ENCODE results near the gene RTN4RL1. TPM values are rescaled to one million over a fixed set of nuclear protein-coding genes. Genes with fewer than 3 reads are reported as not detected.

Gene RTN4RL1
- total RNA-seq, 4 donors from 2014 or later = 7.3 to 12.6 (median 7.8) TPM

GRCh38 chr17:2059547-2060384 is 34.6 kb upstream of the RTN4RL1 start:
- peaks cover 0 to 76% (median 0%) of the 10 kb centered on the region in 3 donors for H3K36me3 ChIP-seq
- H3K4me3 ChIP-seq = peak overlapping the region in 2 of 4 donors; percentile 46 to 69
- peaks cover 0 to 91% (median 57%) of the 10 kb centered on the region in 4 donors for H3K4me1 ChIP-seq
- DNase-seq (ENCODE audit: low spot score in 2 of 2) = no peak
- peaks cover 0 to 22% of the 10 kb centered on the region in 2 donors for H3K27me3 ChIP-seq
- no peaks in the 10 kb centered on the region for H3K9me3 ChIP-seq
- WGBS, 2 donors = 66 to 69% methylated on average over 21 of the region's 21 CpGs
- TF ChIP-seq POLR2A (IDR thresholded peaks at IDR 0.05) = no peak
- H3K27ac ChIP-seq = peak overlapping the region; percentile 66 to 92 (median 92)

DNA sequence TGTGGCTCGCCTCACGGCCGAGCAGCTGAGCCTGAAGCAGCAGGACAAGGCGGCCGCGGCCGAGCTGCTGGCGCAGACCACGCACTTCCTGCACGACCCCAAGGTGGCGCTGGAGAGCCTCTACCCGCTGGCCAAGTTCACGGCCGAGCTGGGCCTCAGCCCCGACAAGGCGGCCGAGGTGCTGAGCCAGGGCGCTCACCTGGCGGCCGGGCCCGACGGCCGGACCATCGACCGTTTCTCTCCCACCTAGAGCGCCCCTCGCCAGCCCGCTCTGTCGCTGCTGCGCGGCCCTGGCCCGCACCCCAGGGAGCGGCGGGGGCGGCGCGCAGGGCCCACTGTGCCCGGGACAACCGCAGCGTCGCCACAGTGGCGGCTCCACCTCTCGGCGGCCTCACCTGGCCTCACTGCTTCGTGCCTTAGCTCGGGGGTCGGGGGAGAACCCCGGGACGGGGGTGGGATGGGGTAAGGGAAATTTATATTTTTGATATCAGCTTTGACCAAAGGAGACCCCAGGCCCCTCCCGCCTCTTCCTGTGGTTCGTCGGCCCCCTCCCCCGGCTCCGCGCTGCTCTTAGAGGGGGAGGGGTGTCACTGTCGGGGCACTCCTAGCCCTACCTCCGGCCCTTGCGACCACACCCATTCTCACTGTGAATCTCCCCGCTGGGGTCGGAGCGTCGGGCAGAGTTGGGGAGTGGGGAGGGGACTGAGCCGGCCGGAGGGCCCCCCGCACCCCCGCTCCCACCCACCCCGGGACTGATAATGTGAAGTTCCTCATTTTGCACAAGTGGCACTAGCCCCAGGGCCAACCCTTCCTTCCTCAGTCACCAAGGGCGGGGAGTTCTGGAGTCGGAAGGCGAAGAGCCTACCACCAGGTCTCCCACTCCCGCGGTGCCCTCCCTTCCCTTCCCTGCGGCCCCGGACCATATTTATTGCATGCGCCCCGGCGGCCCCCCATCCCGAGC is 33.7 kb upstream of the RTN4RL1 start:
- H3K4me1 ChIP-seq = peaks cover 0 to 91% (median 56%) of the 10 kb centered on the region in 4 donors
- DNase-seq (ENCODE audit: low spot score in 2 of 2) = peak; percentile 69 to 72
- H3K36me3 ChIP-seq = peaks cover 0 to 67% (median 0%) of the 10 kb centered on the region in 3 donors
- no peaks in the 10 kb centered on the region for H3K9me3 ChIP-seq
- WGBS, 2 donors = 22% methylated on average over 26 to 28 of the region's 78 CpGs
- TF ChIP-seq, protein P1, sequence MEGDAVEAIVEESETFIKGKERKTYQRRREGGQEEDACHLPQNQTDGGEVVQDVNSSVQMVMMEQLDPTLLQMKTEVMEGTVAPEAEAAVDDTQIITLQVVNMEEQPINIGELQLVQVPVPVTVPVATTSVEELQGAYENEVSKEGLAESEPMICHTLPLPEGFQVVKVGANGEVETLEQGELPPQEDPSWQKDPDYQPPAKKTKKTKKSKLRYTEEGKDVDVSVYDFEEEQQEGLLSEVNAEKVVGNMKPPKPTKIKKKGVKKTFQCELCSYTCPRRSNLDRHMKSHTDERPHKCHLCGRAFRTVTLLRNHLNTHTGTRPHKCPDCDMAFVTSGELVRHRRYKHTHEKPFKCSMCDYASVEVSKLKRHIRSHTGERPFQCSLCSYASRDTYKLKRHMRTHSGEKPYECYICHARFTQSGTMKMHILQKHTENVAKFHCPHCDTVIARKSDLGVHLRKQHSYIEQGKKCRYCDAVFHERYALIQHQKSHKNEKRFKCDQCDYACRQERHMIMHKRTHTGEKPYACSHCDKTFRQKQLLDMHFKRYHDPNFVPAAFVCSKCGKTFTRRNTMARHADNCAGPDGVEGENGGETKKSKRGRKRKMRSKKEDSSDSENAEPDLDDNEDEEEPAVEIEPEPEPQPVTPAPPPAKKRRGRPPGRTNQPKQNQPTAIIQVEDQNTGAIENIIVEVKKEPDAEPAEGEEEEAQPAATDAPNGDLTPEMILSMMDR (IDR thresholded peaks at IDR 0.05) = peak; percentile 64 to 92 (median 72)
- TF ChIP-seq EP300 (IDR thresholded peaks at IDR 0.05) = no peak
- TF ChIP-seq POLR2A (IDR thresholded peaks at IDR 0.05) = no peak
- peaks cover 0 to 26% of the 10 kb centered on the region in 2 donors for H3K27me3 ChIP-seq
- peak overlapping the region; percentile 76 to 92 (median 92) for H3K27ac ChIP-seq
- H3K4me3 ChIP-seq = peak overlapping the region in 3 of 4 donors; percentile 13 to 69 (median 46)

DNA sequence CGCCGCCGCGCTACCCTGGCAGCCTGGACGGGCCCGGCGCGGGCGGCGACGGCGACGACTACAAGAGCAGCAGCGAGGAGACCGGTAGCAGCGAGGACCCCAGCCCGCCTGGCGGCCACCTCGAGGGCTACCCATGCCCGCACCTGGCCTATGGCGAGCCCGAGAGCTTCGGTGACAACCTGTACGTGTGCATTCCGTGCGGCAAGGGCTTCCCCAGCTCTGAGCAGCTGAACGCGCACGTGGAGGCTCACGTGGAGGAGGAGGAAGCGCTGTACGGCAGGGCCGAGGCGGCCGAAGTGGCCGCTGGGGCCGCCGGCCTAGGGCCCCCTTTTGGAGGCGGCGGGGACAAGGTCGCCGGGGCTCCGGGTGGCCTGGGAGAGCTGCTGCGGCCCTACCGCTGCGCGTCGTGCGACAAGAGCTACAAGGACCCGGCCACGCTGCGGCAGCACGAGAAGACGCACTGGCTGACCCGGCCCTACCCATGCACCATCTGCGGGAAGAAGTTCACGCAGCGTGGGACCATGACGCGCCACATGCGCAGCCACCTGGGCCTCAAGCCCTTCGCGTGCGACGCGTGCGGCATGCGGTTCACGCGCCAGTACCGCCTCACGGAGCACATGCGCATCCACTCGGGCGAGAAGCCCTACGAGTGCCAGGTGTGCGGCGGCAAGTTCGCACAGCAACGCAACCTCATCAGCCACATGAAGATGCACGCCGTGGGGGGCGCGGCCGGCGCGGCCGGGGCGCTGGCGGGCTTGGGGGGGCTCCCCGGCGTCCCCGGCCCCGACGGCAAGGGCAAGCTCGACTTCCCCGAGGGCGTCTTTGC is 32.8 kb upstream of the RTN4RL1 start:
- no peak for DNase-seq (ENCODE audit: low spot score in 2 of 2)

DNA sequence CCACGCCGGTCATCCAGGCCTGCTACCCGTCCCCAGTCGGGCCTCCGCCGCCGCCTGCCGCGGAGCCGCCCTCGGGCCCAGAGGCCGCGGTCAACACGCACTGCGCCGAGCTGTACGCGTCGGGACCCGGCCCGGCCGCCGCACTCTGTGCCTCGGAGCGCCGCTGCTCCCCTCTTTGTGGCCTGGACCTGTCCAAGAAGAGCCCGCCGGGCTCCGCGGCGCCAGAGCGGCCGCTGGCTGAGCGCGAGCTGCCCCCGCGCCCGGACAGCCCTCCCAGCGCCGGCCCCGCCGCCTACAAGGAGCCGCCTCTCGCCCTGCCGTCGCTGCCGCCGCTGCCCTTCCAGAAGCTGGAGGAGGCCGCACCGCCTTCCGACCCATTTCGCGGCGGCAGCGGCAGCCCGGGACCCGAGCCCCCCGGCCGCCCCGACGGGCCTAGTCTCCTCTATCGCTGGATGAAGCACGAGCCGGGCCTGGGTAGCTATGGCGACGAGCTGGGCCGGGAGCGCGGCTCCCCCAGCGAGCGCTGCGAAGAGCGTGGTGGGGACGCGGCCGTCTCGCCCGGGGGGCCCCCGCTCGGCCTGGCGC is 32.1 kb upstream of the RTN4RL1 start:
- peaks cover 0 to 51% (median 0%) of the 10 kb centered on the region in 3 donors for H3K36me3 ChIP-seq
- peaks cover 0 to 85% (median 45%) of the 10 kb centered on the region in 4 donors for H3K4me1 ChIP-seq
- H3K9me3 ChIP-seq = no peaks in the 10 kb centered on the region
- no peak for DNase-seq (ENCODE audit: low spot score in 2 of 2)
- TF ChIP-seq POLR2A (IDR thresholded peaks at IDR 0.05) = no peak
- no peak for TF ChIP-seq EP300 (IDR thresholded peaks at IDR 0.05)
- TF ChIP-seq, protein P1 (IDR thresholded peaks at IDR 0.05) = no peak
- H3K4me3 ChIP-seq = peak overlapping the region in 3 of 4 donors; percentile 9 to 69 (median 49)
- H3K27me3 ChIP-seq = peaks cover 0 to 21% of the 10 kb centered on the region in 2 donors
- WGBS, 2 donors = 13 to 33% methylated on average over 17 to 42 of the region's 81 CpGs
- H3K27ac ChIP-seq = peak overlapping the region; percentile 49 to 92 (median 71)

More for the DNA sequence above, 32.8 kb upstream of the RTN4RL1 start:
- Histone ChIP-seq H3K36me3 (peaks cover 0 to 58% (median 0%) of the 10 kb centered on the region in 3 donors), H3K27me3 (peaks cover 0 to 26% of the 10 kb centered on the region in 2 donors), H3K9me3 (no peaks in the 10 kb centered on the region), H3K4me1 (peaks cover 0 to 91% (median 49%) of the 10 kb centered on the region in 4 donors), H3K27ac (peak overlapping the region; percentile 76 to 92 (median 92)), H3K4me3 (peak overlapping the region in 3 of 4 donors; percentile 46 to 69 (median 49))
- peak in 1 of 2 donors; percentile 49 for TF ChIP-seq EP300 (IDR thresholded peaks at IDR 0.05)
- no peak for TF ChIP-seq POLR2A (IDR thresholded peaks at IDR 0.05)
- 37 to 50% methylated on average over 40 to 53 of the region's 98 CpGs for WGBS, 2 donors

Measured in tibial nerve (tissue), 4 donors.